Neuronal stem cell (in vitro differentiated cells): ENCODE measurements around the gene ABR.

Source experiments
- DNase-seq: peaks from one replicate; pipeline ENCODE4 v3.0.0-alpha.2; 2013; ENCODE audit warnings: low spot score
- H2AFZ ChIP-seq: one replicate; pipeline ENCODE4 v1.6.1; 2013; ENCODE audit warnings: mild to moderate bottlenecking, low read length, inconsistent platforms
- H2AK5ac ChIP-seq: 2 replicates; pipeline ENCODE4 v1.6.1; 2013; ENCODE audit warnings: low read depth, mild to moderate bottlenecking, inconsistent platforms, low read length, moderate library complexity, mixed read lengths
- H2BK120ac ChIP-seq: 2 replicates; pipeline ENCODE4 v1.6.1; 2013; ENCODE audit warnings: low read depth, mild to moderate bottlenecking, inconsistent platforms, low read length, moderate library complexity, mixed read lengths
- H2BK12ac ChIP-seq: one replicate; pipeline ENCODE4 v1.6.1; 2013; ENCODE audit warnings: low read length, inconsistent platforms
- H2BK15ac ChIP-seq: 2 replicates; pipeline ENCODE4 v1.6.1; 2013; ENCODE audit warnings: mild to moderate bottlenecking, low read length, inconsistent platforms, mixed read lengths
- H2BK5ac ChIP-seq: one replicate; pipeline ENCODE4 v1.6.1; 2013; ENCODE audit warnings: inconsistent platforms, mild to moderate bottlenecking, low read length, moderate library complexity
- H3K14ac ChIP-seq: one replicate; pipeline ENCODE4 v1.6.1; 2013; ENCODE audit warnings: low read length, inconsistent platforms
- H3K18ac ChIP-seq: 2 replicates; pipeline ENCODE4 v1.6.1; 2013; ENCODE audit warnings: low read length, inconsistent platforms
- H3K23ac ChIP-seq: 2 replicates; pipeline ENCODE4 v1.6.1; 2013; ENCODE audit warnings: low read depth, mild to moderate bottlenecking, mixed read lengths, low read length, inconsistent platforms; ENCODE audit not compliant: poor library complexity
- H3K27ac ChIP-seq: replicated peaks from 3 replicates; pipeline ENCODE4 v1.5.1; 2013; ENCODE audit warnings: low read length, inconsistent platforms
- H3K27me3 ChIP-seq, 3 experiments: 2 replicates each; pipeline ENCODE4 v1.6.1; 2013; ENCODE audit warnings: low read length in 3 of 3, mild to moderate bottlenecking in 2 of 3, inconsistent platforms in 1 of 3, low read depth in 1 of 3, mixed read lengths in 1 of 3, moderate library complexity in 1 of 3; ENCODE audit not compliant: control insufficient read depth in 3 of 3, insufficient read depth in 3 of 3
- H3K36me3 ChIP-seq, 2 donors: replicated peaks in 1 of 2; 2 replicates each; pipeline ENCODE4 v1.6.1; 2013; ENCODE audit warnings: low read length in 2 of 2; ENCODE audit not compliant: control insufficient read depth in 2 of 2, insufficient read depth in 2 of 2
- H3K4ac ChIP-seq: 2 replicates; pipeline ENCODE4 v1.6.1; 2013; ENCODE audit warnings: inconsistent platforms, mild to moderate bottlenecking, low read length, moderate library complexity
- H3K4me1 ChIP-seq, 2 donors: 1 replicate in 1 of 2; 2 replicates in 1 of 2; pipeline ENCODE4 v1.6.1; 2013; ENCODE audit warnings: low read length in 2 of 2, low read depth in 1 of 2; ENCODE audit not compliant: control insufficient read depth in 2 of 2, insufficient read depth in 1 of 2
- H3K4me2 ChIP-seq: one replicate; pipeline ENCODE4 v1.6.1; 2013; ENCODE audit warnings: mild to moderate bottlenecking, low read length, inconsistent platforms; ENCODE audit not compliant: insufficient read depth, poor library complexity, severe bottlenecking
- H3K4me3 ChIP-seq, 2 donors: 2 replicates each; pipeline ENCODE4 v1.5.1; 2013; ENCODE audit warnings: low read length in 2 of 2, mild to moderate bottlenecking in 2 of 2, inconsistent platforms in 1 of 2, moderate library complexity in 1 of 2
- H3K79me1 ChIP-seq: one replicate; pipeline ENCODE4 v1.6.1; 2013; ENCODE audit warnings: low read depth, mild to moderate bottlenecking, inconsistent platforms, low read length, moderate library complexity
- H3K9ac ChIP-seq: one replicate; pipeline ENCODE4 v1.6.1; 2013; ENCODE audit warnings: mild to moderate bottlenecking, low read depth, low read length, inconsistent platforms; ENCODE audit not compliant: poor library complexity
- H3K9me3 ChIP-seq, 2 donors: replicated peaks in 1 of 2; 2 replicates each; pipeline versions ENCODE3 to v1.6.1; 2013; ENCODE audit warnings: low read length in 2 of 2, mild to moderate bottlenecking in 2 of 2, inconsistent platforms in 1 of 2, low read depth in 1 of 2, mixed read lengths in 1 of 2, moderate library complexity in 1 of 2; ENCODE audit not compliant: control insufficient read depth in 2 of 2, insufficient read depth in 1 of 2
- H4K8ac ChIP-seq: one replicate; pipeline ENCODE4 v1.6.1; 2013; ENCODE audit warnings: low read depth, mild to moderate bottlenecking, inconsistent platforms, low read length, moderate library complexity
- H4K91ac ChIP-seq: one replicate; pipeline ENCODE4 v1.6.1; 2013; ENCODE audit warnings: low read length, low read depth, mild to moderate bottlenecking, inconsistent platforms; ENCODE audit not compliant: poor library complexity
- WGBS, 2 donors: extraction: QIAGEN DNeasy Blood & Tissue Kit; methylation state at CpG; one replicate each; pipeline ENCODE4 v1.1.7; 2013; ENCODE audit warnings: missing lambda C conversion rate in 2 of 2, mixed read lengths in 1 of 2; ENCODE audit not compliant: insufficient read length in 2 of 2, insufficient replicate concordance in 1 of 2; ENCODE audit errors: extremely low coverage in 2 of 2; 5-methylcytosine and 5-hydroxymethylcytosine counted together

The ABR gene

GRCh38 chr17:968812-969730 is 210.7 kb downstream of the ABR start:
- no peak overlapping the region for H3K23ac ChIP-seq
- no peak overlapping the region for H3K9ac ChIP-seq
- H3K36me3 ChIP-seq = peaks cover 4 to 72% of the 10 kb centered on the region in 2 donors
- H3K27me3 ChIP-seq = no peaks in the 10 kb centered on the region
- no peak overlapping the region for H3K14ac ChIP-seq
- H3K27ac ChIP-seq = no peak overlapping the region
- H2BK120ac ChIP-seq = no peak overlapping the region
- no peak overlapping the region for H2AFZ ChIP-seq
- no peak overlapping the region for H2AK5ac ChIP-seq
- no peak overlapping the region for H2BK12ac ChIP-seq
- H3K4me1 ChIP-seq = peaks cover 22 to 24% of the 10 kb centered on the region in 2 donors
- H3K4me2 ChIP-seq = no peak overlapping the region
- no peak overlapping the region for H2BK15ac ChIP-seq
- H3K9me3 ChIP-seq = peaks cover 4 to 9% of the 10 kb centered on the region in 2 donors
- no peak overlapping the region for H3K18ac ChIP-seq
- no peak overlapping the region for H4K8ac ChIP-seq
- no peak overlapping the region for H3K4me3 ChIP-seq
- H4K91ac ChIP-seq = no peak overlapping the region
- no peak for DNase-seq
- WGBS, 2 donors = no CpG with 5 or more reads among the region's 24 CpGs
- H2BK5ac ChIP-seq = no peak overlapping the region
- peaks cover 7% of the 10 kb centered on the region for H3K79me1 ChIP-seq
- H3K4ac ChIP-seq = no peak overlapping the region

- Histone ChIP-seq H2BK120ac (no peak overlapping the region), H2BK15ac (no peak overlapping the region), H3K9ac (no peak overlapping the region), H3K4ac (no peak overlapping the region), H4K8ac (no peak overlapping the region), H2AK5ac (no peak overlapping the region), H3K23ac (no peak overlapping the region), H3K27me3 (no peaks in the 10 kb centered on the region), H3K9me3 (peaks cover 0 to 3% of the 10 kb centered on the region in 2 donors), H3K4me2 (no peak overlapping the region), H2BK12ac (no peak overlapping the region), H3K36me3 (peaks cover 4 to 57% of the 10 kb centered on the region in 2 donors), H4K91ac (no peak overlapping the region), H2BK5ac (no peak overlapping the region), H3K18ac (peak overlapping the region; percentile 81), H3K4me1 (peaks cover 30 to 32% of the 10 kb centered on the region in 2 donors), H3K79me1 (peaks cover 7% of the 10 kb centered on the region), H3K14ac (no peak overlapping the region), H3K4me3 (no peak overlapping the region), H3K27ac (no peak overlapping the region), H2AFZ (no peak overlapping the region)
- no peak for DNase-seq
- no CpG with 5 or more reads among the region's 9 CpGs for WGBS, 2 donors
These were observed 212.7 kb downstream of the ABR start for GRCh38 chr17:967122-967521.

GRCh38 chr17:965311-965989 is 214.3 kb downstream of the ABR start:
- no peak overlapping the region for H4K91ac ChIP-seq
- no peak overlapping the region for H3K4me3 ChIP-seq
- H2BK12ac ChIP-seq = no peak overlapping the region
- H3K27ac ChIP-seq = peak overlapping the region; percentile 76
- H3K27me3 ChIP-seq = no peaks in the 10 kb centered on the region
- no peak overlapping the region for H3K18ac ChIP-seq
- H2BK120ac ChIP-seq = no peak overlapping the region
- H3K79me1 ChIP-seq = peaks cover 4% of the 10 kb centered on the region
- H2AFZ ChIP-seq = no peak overlapping the region
- peaks cover 0 to 3% of the 10 kb centered on the region in 2 donors for H3K9me3 ChIP-seq
- H4K8ac ChIP-seq = no peak overlapping the region
- DNase-seq = no peak
- peaks cover 4 to 51% of the 10 kb centered on the region in 2 donors for H3K36me3 ChIP-seq
- H3K4me1 ChIP-seq = peaks cover 30 to 33% of the 10 kb centered on the region in 2 donors
- no peak overlapping the region for H2AK5ac ChIP-seq
- no peak overlapping the region for H2BK5ac ChIP-seq
- H3K9ac ChIP-seq = no peak overlapping the region
- no peak overlapping the region for H2BK15ac ChIP-seq
- no peak overlapping the region for H3K4ac ChIP-seq
- no CpG with 5 or more reads among the region's 12 CpGs for WGBS, 2 donors
- no peak overlapping the region for H3K23ac ChIP-seq
- no peak overlapping the region for H3K14ac ChIP-seq
- H3K4me2 ChIP-seq = no peak overlapping the region

- H4K91ac ChIP-seq = no peak overlapping the region
- no peak overlapping the region for H3K18ac ChIP-seq
- no peak overlapping the region for H3K23ac ChIP-seq
- peaks cover 0 to 3% of the 10 kb centered on the region in 2 donors for H3K9me3 ChIP-seq
- no peak overlapping the region for H4K8ac ChIP-seq
- H3K14ac ChIP-seq = no peak overlapping the region
- no peak overlapping the region for H2BK15ac ChIP-seq
- no peak overlapping the region for H2BK5ac ChIP-seq
- H2BK120ac ChIP-seq = no peak overlapping the region
- no peak for DNase-seq
- peaks cover 26 to 27% of the 10 kb centered on the region in 2 donors for H3K4me1 ChIP-seq
- H3K36me3 ChIP-seq = peaks cover 4 to 51% of the 10 kb centered on the region in 2 donors
- peak overlapping the region; percentile 76 for H3K27ac ChIP-seq
- no peak overlapping the region for H3K4ac ChIP-seq
- no peaks in the 10 kb centered on the region for H3K27me3 ChIP-seq
- H3K4me3 ChIP-seq = no peak overlapping the region
- no peak overlapping the region for H2AK5ac ChIP-seq
- WGBS, 2 donors = no CpG with 5 or more reads among the region's 14 CpGs
- peaks cover 4% of the 10 kb centered on the region for H3K79me1 ChIP-seq
- H3K9ac ChIP-seq = no peak overlapping the region
- no peak overlapping the region for H3K4me2 ChIP-seq
- no peak overlapping the region for H2AFZ ChIP-seq
- no peak overlapping the region for H2BK12ac ChIP-seq
These were observed 214.9 kb downstream of the ABR start for GRCh38 chr17:964876-965275.
